NCI-H2029 (cell line): ENCODE results near the gene ITFG1.
"Not testable (repeated sequence)": the region's sequence is repeated elsewhere in the genome, so short reads cannot be mapped to it uniquely, and the experiment has no call there.

Experiments
- DNase-seq: peaks from one replicate; lab custom pipeline; 2025; lab: John Stamatoyannopoulos, UW

Gene ITFG1

GRCh38 chr16:47236716-47237115, 224.1 kb downstream of the ITFG1 start:
- no peak for DNase-seq

- no peak for DNase-seq
These were observed 230.6 kb downstream of the ITFG1 start for GRCh38 chr16:47230296-47230695.

GRCh38 chr16:47229053-47230050, 231.5 kb downstream of the ITFG1 start:
- DNase-seq, result no peak

GRCh38 chr16:47228241-47228640, 232.6 kb downstream of the ITFG1 start:
- no peak for DNase-seq

- no peak for DNase-seq
These were observed 247.0 kb downstream of the ITFG1 start for GRCh38 chr16:47213761-47214440.

GRCh38 chr16:47211218-47211617, 249.6 kb downstream of the ITFG1 start:
- DNase-seq, result no peak

- DNase-seq, result no peak
These were observed 255.9 kb downstream of the ITFG1 start for GRCh38 chr16:47204736-47205504.

- DNase-seq, result peak; percentile 7
These were observed 257.4 kb downstream of the ITFG1 start for GRCh38 chr16:47203433-47203832.

GRCh38 chr16:47198180-47198575, 262.7 kb downstream of the ITFG1 start:
- no peak for DNase-seq

GRCh38 chr16:47197536-47198179, 263.2 kb downstream of the ITFG1 start:
- no peak for DNase-seq

GRCh38 chr16:47196457-47196856, 264.4 kb downstream of the ITFG1 start:
- DNase-seq, result no peak

GRCh38 chr16:47182318-47182717, 278.5 kb downstream of the ITFG1 start:
- DNase-seq, result no peak

- not testable (repeated sequence) for DNase-seq
These were observed 279.8 kb downstream of the ITFG1 start for GRCh38 chr16:47181066-47181465.

GRCh38 chr16:47180073-47180472, 280.8 kb downstream of the ITFG1 start:
- DNase-seq, result no peak

- no peak for DNase-seq
These were observed 285.7 kb downstream of the ITFG1 start for GRCh38 chr16:47175152-47175551.

GRCh38 chr16:47162670-47163420, 298.0 kb downstream of the ITFG1 start:
- no peak for DNase-seq

- DNase-seq, result no peak
These were observed 299.4 kb downstream of the ITFG1 start for GRCh38 chr16:47161464-47161863.

- DNase-seq, result no peak
These were observed 300.4 kb downstream of the ITFG1 start for GRCh38 chr16:47160422-47160821.

GRCh38 chr16:47158992-47159391, 301.9 kb downstream of the ITFG1 start:
- DNase-seq, result no peak

- DNase-seq, result no peak
These were observed 304.1 kb downstream of the ITFG1 start for GRCh38 chr16:47156680-47157215.

GRCh38 chr16:47152501-47152900, 308.4 kb downstream of the ITFG1 start:
- DNase-seq, result not testable (repeated sequence)
